GM19397 (cell line): ENCODE measurements around the gene HBD.

Experiments used
- ATAC-seq: cut with Tn5 transposase; IDR thresholded peaks from one replicate; pipeline ENCODE4 v1.9.1; 2021; ENCODE audit warnings: mild to moderate bottlenecking, moderate library complexity; ENCODE audit not compliant: unreplicated experiment

HBD gene

DNA sequence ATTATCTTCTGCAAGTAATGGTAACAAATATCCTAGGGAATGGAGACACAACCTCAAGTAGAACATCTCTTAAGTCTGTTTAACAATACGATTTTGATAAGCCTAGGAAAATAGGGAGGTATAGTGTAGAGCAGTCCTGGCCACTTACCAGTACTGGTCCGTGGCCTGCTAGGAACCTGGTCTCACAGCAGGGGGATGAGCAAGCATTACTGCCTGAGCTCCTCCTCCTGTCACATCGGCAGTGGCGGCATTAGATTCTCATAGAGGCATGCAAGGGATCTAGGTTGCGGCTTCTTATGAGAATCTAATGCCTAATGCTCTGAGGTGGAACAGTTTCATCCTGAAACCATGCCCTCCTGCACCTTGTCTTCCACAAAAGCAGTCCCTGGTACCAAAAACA, 38.2 kb downstream of the HBD start:
- no peak for ATAC-seq

DNA sequence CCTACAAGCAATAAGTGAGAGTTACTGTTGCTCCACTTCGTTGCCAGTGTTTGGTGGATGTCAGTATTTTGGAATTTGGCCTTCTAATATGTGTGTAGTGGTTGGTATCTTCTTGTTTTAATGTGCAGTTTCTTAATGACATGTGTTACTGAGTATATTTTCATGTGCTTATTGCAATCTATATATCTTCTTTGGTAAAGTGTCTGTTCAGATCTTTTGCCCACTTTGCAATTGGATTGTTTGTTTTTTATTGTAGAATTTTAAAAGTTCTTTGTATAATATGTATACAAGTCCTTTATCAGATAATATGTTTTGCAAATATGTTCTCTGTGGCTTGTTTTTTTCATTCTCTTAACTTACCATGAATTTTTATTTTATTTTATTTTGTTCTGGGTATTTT, 41.5 kb downstream of the HBD start:
- ATAC-seq, result no peak

DNA sequence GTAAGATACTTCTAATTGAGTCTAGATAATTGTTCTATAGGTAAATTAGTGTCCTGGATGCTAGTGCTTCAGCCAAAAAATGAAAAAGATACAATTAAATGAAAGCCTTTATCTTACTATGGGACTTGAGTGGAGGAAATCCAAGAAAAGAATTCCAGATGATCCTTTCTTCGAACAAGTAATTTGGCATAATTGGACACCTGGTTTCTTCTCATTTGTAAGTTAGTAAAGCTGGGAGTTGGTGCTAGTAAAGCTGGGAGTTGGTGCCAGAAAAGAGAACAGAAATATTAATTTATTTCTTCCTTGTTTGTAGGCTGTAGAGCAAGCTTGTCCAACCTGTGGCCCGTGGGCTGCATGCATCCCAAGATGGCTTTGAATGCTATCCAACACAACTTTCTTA, 46.1 kb downstream of the HBD start:
- no peak for ATAC-seq
